Sigmoid colon (tissue), 4 donors: ENCODE measurements around the gene C1QTNF8.

Source experiments
- POLR2A ChIP-seq, 2 donors: fragments of 450-650 bp; IDR thresholded peaks; one replicate each; pipeline ENCODE4 v1.6.1; 2016; ENCODE audit warnings: antibody characterized with exemption in 2 of 2, mild to moderate bottlenecking in 2 of 2, moderate library complexity in 2 of 2
- POLR2AphosphoS5 ChIP-seq, 4 donors: sonication (generic); formaldehyde crosslinking; IDR thresholded peaks; one replicate each; pipeline ENCODE4 v1.6.1; 2017; ENCODE audit warnings: antibody characterized with exemption in 4 of 4

GRCh38 chr16:1053700-1054368 lies 42.2 kb downstream of the C1QTNF8 start:
- no peak for TF ChIP-seq POLR2A (IDR thresholded peaks at IDR 0.05)
- TF ChIP-seq POLR2AphosphoS5 (IDR thresholded peaks at IDR 0.05): no peak
